Activated T-cell treated with anti-CD3 and anti-CD28 coated beads for 48 hours (primary cell): Measurements from ENCODE around the gene WDR74.
"Not testable (repeated sequence)": the region's sequence is repeated elsewhere in the genome, so short reads cannot be mapped to it uniquely, and the experiment has no call there.

ENCODE experiments used
- DNase-seq: peaks from one replicate; pipeline ENCODE4 v3.0.0-alpha.2; 2020; ENCODE audit warnings: low read depth

WDR74 gene

DNA sequence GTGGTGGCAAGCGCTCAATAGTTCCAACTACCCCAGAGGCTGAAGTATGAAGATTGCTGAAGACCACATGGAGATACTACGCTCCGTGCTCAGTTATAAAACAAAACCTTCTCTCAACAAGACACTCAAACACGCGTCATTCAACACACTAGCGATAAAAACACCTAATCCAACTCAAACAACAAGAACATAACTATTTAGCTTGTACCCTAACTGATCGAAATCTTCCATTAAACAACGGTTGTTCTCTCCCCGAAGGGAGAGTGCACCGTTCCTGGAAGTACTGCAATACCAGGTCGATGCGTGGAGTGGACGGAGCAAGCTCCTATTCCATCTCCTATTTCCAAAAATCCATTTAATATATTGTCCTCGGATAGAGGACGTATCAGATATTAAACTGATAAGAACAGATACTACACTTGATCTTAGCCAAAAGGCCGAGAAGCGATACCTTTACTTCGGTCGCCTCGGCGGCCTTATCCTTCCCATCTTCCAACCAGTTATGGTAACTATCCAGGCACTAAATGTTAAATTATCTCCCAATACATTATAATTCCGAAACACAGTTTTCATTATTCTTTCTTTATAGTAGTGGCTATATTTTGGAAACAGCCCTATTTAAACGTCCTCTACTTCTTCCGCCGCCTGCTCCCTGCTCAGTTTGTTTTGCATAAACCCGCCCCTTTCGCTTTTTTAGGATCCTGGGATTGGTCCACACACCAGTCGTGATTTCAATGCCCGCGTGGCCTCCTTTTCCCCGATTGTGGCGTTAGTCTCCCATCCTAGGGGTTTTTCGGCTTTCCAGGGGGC is 2.2 kb upstream of the WDR74 start:
- peak; percentile 66 for DNase-seq

DNA sequence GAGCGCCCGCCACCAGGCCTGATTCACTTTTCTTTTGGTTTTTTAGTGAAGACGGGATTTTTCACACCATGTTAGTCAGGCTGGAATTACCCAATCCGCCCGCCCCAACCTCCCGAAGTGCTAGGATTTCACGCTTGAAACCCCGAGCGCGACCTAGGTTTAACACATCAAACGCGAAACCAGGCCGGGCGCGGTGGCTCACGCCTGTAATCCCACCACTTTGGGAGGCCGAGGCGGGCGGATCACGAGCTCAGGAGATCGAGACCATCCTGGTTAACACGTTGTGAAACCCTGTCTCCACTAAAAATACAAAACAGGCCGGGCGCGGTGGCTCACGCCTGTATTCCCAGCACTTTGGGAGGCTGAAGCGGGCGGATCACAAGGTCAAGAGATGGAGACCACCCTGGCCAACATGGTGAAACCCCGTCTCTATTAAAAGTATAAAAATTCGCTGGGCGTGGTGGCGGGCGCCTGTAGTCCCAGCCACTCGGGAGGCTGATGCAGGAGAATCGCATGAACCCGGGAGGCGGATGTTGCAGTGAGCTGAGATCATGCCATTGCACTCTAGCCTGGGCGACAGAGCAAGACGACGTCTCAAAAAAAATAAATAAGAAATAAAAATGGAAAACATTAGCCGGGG is 1.5 kb upstream of the WDR74 start:
- DNase-seq = peak; percentile 77

- DNase-seq = no peak
Measured at GRCh38 chr11:62835336-62835735, 4.1 kb downstream of the WDR74 start.

GRCh38 chr11:62832336-62833234 is 6.8 kb downstream of the WDR74 start, which contains the start of gene TEX54:
Gene TEX54, minus strand, starts transcription at chr11:62832841.
- no peak for DNase-seq

- peak; percentile 99 for DNase-seq
Measured at GRCh38 chr11:62831520-62832335, 7.7 kb downstream of the WDR74 start, which contains the start of gene STX5. Gene STX5, minus strand, starts transcription at chr11:62832051. Its CDS starts 808 bp downstream, at chr11:62831243.

DNA sequence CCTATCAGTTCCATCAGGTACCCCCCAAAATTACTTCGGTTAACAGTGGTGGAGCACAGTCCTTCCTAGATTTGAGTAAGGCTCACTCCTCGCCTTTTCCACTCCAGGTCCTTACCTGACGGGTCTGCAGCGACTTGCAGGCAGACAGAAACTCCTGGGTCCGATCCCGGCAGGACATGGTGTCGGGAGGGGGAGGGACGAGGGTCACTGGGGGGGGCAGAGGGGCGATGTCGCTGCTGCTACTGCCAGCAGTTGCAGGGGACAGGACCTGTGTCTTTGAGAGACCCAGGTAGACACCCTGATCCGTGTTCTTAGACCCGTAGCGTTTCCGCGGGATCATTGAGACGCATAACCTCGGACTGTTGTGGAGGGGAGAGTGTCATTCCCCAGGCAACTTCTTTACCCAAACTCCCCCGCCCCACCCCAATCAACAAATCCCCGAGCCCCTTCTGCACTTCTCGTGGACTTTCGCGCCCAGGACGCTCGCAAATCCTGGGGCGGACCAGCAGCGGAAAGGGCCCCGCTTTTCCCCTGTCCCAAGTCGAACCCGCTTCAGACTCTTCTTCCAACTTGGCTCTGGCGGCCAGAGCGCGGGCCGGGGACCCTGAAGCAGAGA is 8.4 kb downstream of the WDR74 start:
- no peak for DNase-seq

GRCh38 chr11:62828130-62828529 is 11.3 kb downstream of the WDR74 start:
- DNase-seq = not testable (repeated sequence)

DNA sequence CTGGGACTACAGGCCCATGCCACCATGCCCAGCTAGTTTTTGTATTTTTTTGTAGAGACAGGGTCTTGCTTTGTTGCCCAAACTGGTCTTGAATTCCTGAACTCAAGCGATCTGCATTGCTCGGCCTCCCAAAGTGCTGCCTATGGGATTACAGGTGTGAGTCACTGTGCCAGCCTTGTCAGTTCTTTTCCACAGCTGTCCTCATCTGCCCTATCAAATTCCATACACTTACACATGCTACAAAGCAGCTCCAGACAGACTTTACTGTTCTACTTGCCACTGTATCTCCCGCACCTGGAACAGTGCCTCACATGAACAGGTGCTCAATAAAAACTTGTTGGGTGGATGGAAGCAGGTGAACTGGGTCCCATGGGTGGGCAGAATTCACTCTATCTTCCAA is 15.7 kb downstream of the WDR74 start:
- no peak for DNase-seq

- DNase-seq = no peak
Measured at GRCh38 chr11:62817129-62817528, 22.3 kb downstream of the WDR74 start.

GRCh38 chr11:62816557-62816956 is 22.8 kb downstream of the WDR74 start:
- DNase-seq = no peak

DNA sequence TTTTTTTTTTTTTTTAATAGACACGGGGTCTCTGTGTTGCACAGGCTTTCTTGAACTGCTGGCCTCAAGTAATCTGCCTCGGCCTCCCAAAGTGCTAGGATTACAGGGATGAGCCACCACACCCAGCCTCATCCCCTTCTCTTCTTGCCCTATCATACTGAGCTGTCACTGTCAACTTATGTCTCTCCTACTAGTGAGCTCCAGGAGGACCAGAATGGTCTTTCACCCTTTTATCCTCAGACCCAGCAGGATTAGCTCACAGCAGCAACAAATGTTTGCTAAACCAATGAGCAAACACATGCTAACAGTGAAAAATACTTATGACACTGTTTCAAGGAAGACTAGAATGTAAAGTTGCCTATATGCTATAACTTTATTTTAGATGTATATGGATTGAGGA is 27.7 kb downstream of the WDR74 start:
- DNase-seq = no peak

GRCh38 chr11:62810748-62811147 is 28.6 kb downstream of the WDR74 start:
- no peak for DNase-seq

GRCh38 chr11:62806611-62807121 is 32.7 kb downstream of the WDR74 start:
- DNase-seq = no peak

DNA sequence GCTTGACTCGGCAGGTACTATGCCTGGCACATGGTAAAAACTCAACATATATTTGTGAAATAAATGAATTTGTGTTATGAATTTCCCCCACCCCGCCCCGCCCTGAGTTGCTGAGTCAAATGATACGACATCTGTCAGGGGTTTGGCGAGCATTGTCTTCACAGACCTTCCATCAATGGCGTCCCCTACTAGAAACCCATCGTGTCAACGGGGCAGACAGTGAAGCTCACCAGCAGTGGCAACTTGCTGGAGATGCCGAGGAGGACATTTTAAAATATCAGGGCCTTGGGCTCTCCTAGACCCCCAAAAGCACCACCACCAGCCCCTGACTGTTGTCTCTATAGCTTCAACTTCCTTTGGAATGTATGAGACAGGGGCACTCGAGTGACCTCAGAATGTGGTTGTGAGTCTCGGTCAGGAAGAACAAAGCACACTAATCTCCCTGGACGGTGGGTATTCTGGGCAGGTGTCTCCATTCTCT is 33.4 kb downstream of the WDR74 start:
- DNase-seq = no peak

GRCh38 chr11:62805076-62805892 is 34.1 kb downstream of the WDR74 start, which contains the start of gene NXF1:
Gene NXF1, minus strand, starts transcription at chr11:62805440. Its CDS starts 84 bp downstream, at chr11:62805356.
- peak; percentile 97 for DNase-seq

DNA sequence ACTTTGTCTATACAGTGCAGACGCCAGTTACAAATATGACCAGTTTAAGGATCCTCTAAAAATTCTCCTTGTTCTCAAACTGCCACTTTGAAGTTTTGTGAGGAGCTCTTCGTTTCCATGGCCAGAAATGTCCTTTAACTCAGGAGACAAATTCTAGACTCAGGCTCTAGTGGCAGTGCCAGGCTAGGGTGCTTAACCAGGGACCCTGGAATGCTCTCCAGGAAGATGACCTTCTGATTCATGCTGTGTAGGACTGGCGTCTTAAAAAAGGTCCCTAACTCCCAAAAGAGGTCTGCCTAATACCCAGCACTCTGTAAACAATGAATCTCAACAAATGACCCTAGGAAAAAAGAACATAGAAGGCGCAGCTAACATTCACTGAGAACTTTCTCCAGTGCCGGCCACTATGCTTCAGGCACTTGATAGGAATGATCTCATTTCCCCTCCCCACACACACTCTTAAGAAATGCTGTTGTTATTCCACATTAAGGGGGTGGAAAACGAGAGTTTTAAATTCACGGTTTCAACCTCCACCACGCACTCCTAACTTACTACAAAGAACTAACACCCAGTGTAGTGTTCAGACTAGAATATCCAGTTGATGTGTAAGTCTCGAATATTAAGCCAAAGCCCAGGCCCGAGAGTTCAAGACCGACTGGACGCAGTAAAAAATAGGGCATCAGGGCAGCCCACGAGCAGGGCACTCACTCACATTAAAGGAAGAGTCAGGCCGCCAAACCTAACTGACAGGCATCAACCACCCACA is 34.9 kb downstream of the WDR74 start:
- no peak for DNase-seq

DNA sequence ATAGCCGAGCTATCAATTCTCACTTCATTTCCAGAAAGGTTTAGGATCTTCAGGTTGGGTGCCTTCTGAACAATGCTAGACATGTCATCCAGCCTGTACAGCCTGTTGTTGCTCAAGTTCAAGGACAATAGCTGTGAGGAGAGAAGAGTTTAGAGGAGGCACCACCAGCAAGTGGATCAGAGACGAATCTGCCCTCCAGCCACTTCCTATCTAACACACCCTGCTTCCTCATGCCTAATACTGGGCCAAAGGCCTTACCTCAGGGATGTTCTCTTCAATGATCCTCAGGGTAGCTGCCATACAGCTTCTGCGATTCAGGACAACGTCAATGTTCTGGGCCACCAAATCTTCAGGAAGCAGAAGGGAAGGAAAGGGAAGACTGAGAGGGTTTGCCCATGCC is 38.3 kb downstream of the WDR74 start:
- DNase-seq = no peak

DNA sequence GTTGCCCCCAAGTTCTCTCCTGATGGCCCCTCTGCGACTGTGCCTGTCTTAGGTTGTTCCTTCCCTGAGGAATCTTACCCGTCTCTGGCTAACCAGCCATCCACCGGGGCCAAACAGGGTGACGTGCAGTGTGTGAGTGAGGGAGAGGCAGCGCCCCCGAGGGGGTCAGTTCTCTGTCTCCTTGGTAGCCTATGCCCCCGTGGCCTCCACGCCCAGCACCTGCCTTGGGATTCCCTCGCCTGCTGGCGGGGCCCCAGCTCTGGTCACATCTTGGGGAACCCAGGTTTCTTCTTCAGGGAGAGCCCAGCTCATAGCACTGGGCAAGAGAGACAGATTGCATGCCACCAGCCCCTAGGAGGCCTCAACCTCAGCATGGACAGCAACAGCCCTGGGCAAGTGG is 39.9 kb downstream of the WDR74 start:
- no peak for DNase-seq

GRCh38 chr11:62796281-62796680 is 43.1 kb downstream of the WDR74 start:
- no peak for DNase-seq
